CD14-positive monocyte (primary cell): ENCODE measurements around the gene UNC13C. TPM values are rescaled to one million over a fixed set of nuclear protein-coding genes. Genes with fewer than 3 reads are reported as not detected.

ENCODE experiments used
- DNase-seq, 3 donors: peaks; one replicate each; pipeline ENCODE4 v3.0.0-alpha.2; 2011 to 2022
- H2AFZ ChIP-seq: 2 replicates; pipeline ENCODE4 v1.6.0; 2012; ENCODE audit warnings: mild to moderate bottlenecking, low read depth, low read length, inconsistent platforms; ENCODE audit not compliant: insufficient read depth, poor library complexity, severe bottlenecking
- H3K27ac ChIP-seq, 2 donors: 1 replicate in 1 of 2; 2 replicates in 1 of 2; pipeline ENCODE4 v1.5.1; 2012 to 2013; ENCODE audit warnings: low read length in 2 of 2, control low read depth in 1 of 2, inconsistent platforms in 1 of 2, low read depth in 1 of 2, mild to moderate bottlenecking in 1 of 2
- H3K27me3 ChIP-seq, 2 donors: one replicate each; pipeline versions ENCODE4 v1.6.0 to v1.6.1; 2011 to 2013; ENCODE audit warnings: low read length in 2 of 2; ENCODE audit not compliant: control insufficient read depth in 2 of 2, insufficient read depth in 2 of 2
- H3K36me3 ChIP-seq, 2 donors: replicated peaks in 1 of 2; 1 replicate in 1 of 2; 2 replicates in 1 of 2; pipeline versions ENCODE4 v1.5.1 to v1.6.1; 2012 to 2013; ENCODE audit warnings: low read length in 2 of 2, control low read depth in 1 of 2, inconsistent platforms in 1 of 2, mild to moderate bottlenecking in 1 of 2; ENCODE audit not compliant: insufficient read depth in 2 of 2, control insufficient read depth in 1 of 2
- H3K4me1 ChIP-seq, 2 donors: 1 replicate in 1 of 2; 2 replicates in 1 of 2; pipeline versions ENCODE4 v1.5.1 to v1.6.1; 2012 to 2013; ENCODE audit warnings: low read length in 2 of 2, control low read depth in 1 of 2, inconsistent platforms in 1 of 2, mild to moderate bottlenecking in 1 of 2, moderate library complexity in 1 of 2; ENCODE audit not compliant: insufficient read depth in 2 of 2, control insufficient read depth in 1 of 2
- H3K4me2 ChIP-seq: replicated peaks from 2 replicates; pipeline ENCODE3; 2012; ENCODE audit warnings: low read length, moderate library complexity, mild to moderate bottlenecking; ENCODE audit not compliant: poor library complexity, severe bottlenecking; ENCODE audit errors: extremely low read depth
- H3K4me3 ChIP-seq, 3 experiments: fragments of 200-600 bp in 1 of 3; sonication (generic) in 1 of 3; replicated peaks in 1 of 3; 1 replicate in 2 of 3; 2 replicates in 1 of 3; pipeline ENCODE4 v1.5.1; 2011 to 2013; ENCODE audit warnings: low read length in 3 of 3, mild to moderate bottlenecking in 3 of 3, control low read depth in 2 of 3, low read depth in 2 of 3, inconsistent platforms in 1 of 3, moderate library complexity in 1 of 3
- H3K79me2 ChIP-seq: 2 replicates; pipeline ENCODE4 v1.6.0; 2012; ENCODE audit warnings: mild to moderate bottlenecking, control low read depth, inconsistent platforms, low read length, moderate library complexity; ENCODE audit not compliant: insufficient read depth
- H3K9ac ChIP-seq: 2 replicates; pipeline ENCODE4 v1.6.0; 2017; ENCODE audit warnings: low read length, mild to moderate bottlenecking; ENCODE audit not compliant: insufficient read depth, poor library complexity, severe bottlenecking
- H3K9me3 ChIP-seq, 2 donors: replicated peaks in 1 of 2; 1 replicate in 1 of 2; 2 replicates in 1 of 2; pipeline versions ENCODE4 v1.5.1 to v1.6.1; 2012 to 2013; ENCODE audit warnings: low read length in 2 of 2, control low read depth in 1 of 2; ENCODE audit not compliant: control insufficient read depth in 1 of 2, insufficient read depth in 1 of 2
- H4K20me1 ChIP-seq: 2 replicates; pipeline ENCODE4 v1.6.0; 2012; ENCODE audit warnings: mild to moderate bottlenecking, low read length, control low read depth, moderate library complexity; ENCODE audit not compliant: insufficient read depth
- H3K27ac Mint-ChIP-seq, 7 donors: one replicate each; pipeline ENCODE4 v1.8.0; 2020; ENCODE audit warnings: mild to moderate bottlenecking in 7 of 7, mixed read lengths in 7 of 7, moderate library complexity in 6 of 7, inconsistent platforms in 2 of 7
- H3K27me3 Mint-ChIP-seq, 3 donors: one replicate each; pipeline ENCODE4 v1.8.0; 2021 to 2022; ENCODE audit warnings: low read depth in 3 of 3, mild to moderate bottlenecking in 3 of 3, mixed read lengths in 3 of 3, moderate library complexity in 3 of 3, inconsistent platforms in 1 of 3
- H3K36me3 Mint-ChIP-seq, 2 donors: one replicate each; pipeline ENCODE4 v1.8.0; 2020; ENCODE audit warnings: mixed read lengths in 2 of 2, inconsistent platforms in 1 of 2, mild to moderate bottlenecking in 1 of 2
- H3K4me1 Mint-ChIP-seq: one replicate; pipeline ENCODE4 v1.8.0; 2020; ENCODE audit warnings: mild to moderate bottlenecking, mixed read lengths
- H3K4me3 Mint-ChIP-seq, 2 donors: one replicate each; pipeline ENCODE4 v1.8.0; 2020; ENCODE audit warnings: mild to moderate bottlenecking in 2 of 2, mixed read lengths in 2 of 2, moderate library complexity in 1 of 2
- H3K9me3 Mint-ChIP-seq, 7 donors: one replicate each; pipeline ENCODE4 v1.8.0; 2020 to 2022; ENCODE audit warnings: mixed read lengths in 7 of 7, mild to moderate bottlenecking in 6 of 7, moderate library complexity in 6 of 7, inconsistent platforms in 2 of 7
- WGBS: methylation state at CpG from one replicate; pipeline ENCODE4 v1.1.5; 2013; ENCODE audit warnings: missing lambda C conversion rate; ENCODE audit not compliant: insufficient coverage; 5-methylcytosine and 5-hydroxymethylcytosine counted together
- intact Hi-C, 2 donors: fragments of 100-400 bp; cut with micrococcal nuclease; formaldehyde crosslinking; loops; one replicate each; pipeline versions ENCODE4 v1.15.0 to v1.15.1; 2023
- polyA plus RNA-seq, 3 donors: library from polyadenylated mRNA; depleted of rRNA in 1 of 3; unstranded in 2 of 3; stranded (reverse) in 1 of 3; fragments of 300-500 nt in 2 of 3; fragments of >200 nt in 1 of 3; fragmentation: Illumina TruSeq in 2 of 3; gene quantifications; 1 replicate in 2 of 3; 2 replicates in 1 of 3; pipeline ENCODE4 v1.2.3, GENCODE V29; 2012 to 2021
- TF ChIP-seq, protein P1 (sequence below): fragments of 200-600 bp; IDR thresholded peaks from one replicate; pipeline ENCODE4 v1.8.0; 2022; ENCODE audit warnings: antibody characterized with exemption, mild to moderate bottlenecking

The UNC13C gene
- polyA plus RNA-seq, 3 donors: not detected

GRCh38 chr15:54273928-54274327 is 295.7 kb downstream of the UNC13C start:
- peaks cover 0 to 1% (median 0%) of the 10 kb centered on the region in 3 donors for H3K27me3 Mint-ChIP-seq
- no peaks in the 10 kb centered on the region for H3K79me2 ChIP-seq
- no peak overlapping the region for H3K27ac Mint-ChIP-seq
- no peaks in the 10 kb centered on the region for H3K36me3 Mint-ChIP-seq
- no peak overlapping the region for H3K4me3 ChIP-seq
- no peaks in the 10 kb centered on the region for H3K4me1 Mint-ChIP-seq
- H3K9me3 ChIP-seq: no peaks in the 10 kb centered on the region
- TF ChIP-seq, protein P1, sequence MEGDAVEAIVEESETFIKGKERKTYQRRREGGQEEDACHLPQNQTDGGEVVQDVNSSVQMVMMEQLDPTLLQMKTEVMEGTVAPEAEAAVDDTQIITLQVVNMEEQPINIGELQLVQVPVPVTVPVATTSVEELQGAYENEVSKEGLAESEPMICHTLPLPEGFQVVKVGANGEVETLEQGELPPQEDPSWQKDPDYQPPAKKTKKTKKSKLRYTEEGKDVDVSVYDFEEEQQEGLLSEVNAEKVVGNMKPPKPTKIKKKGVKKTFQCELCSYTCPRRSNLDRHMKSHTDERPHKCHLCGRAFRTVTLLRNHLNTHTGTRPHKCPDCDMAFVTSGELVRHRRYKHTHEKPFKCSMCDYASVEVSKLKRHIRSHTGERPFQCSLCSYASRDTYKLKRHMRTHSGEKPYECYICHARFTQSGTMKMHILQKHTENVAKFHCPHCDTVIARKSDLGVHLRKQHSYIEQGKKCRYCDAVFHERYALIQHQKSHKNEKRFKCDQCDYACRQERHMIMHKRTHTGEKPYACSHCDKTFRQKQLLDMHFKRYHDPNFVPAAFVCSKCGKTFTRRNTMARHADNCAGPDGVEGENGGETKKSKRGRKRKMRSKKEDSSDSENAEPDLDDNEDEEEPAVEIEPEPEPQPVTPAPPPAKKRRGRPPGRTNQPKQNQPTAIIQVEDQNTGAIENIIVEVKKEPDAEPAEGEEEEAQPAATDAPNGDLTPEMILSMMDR: no peak
- H3K4me2 ChIP-seq: no peak overlapping the region
- H3K4me1 ChIP-seq: no peaks in the 10 kb centered on the region
- H3K27me3 ChIP-seq: no peaks in the 10 kb centered on the region
- H4K20me1 ChIP-seq: no peaks in the 10 kb centered on the region
- 95% methylated on average over 3 of the region's 3 CpGs for WGBS
- no peaks in the 10 kb centered on the region for H3K36me3 ChIP-seq
- H2AFZ ChIP-seq: no peak overlapping the region
- intact Hi-C loops: no loop called here
- no peak overlapping the region for H3K9ac ChIP-seq
- no peak overlapping the region for H3K27ac ChIP-seq
- no peak for DNase-seq
- no peak overlapping the region for H3K4me3 Mint-ChIP-seq
- H3K9me3 Mint-ChIP-seq: peaks cover 0 to 4% (median 0%) of the 10 kb centered on the region in 7 donors

GRCh38 chr15:54277834-54278233 is 299.6 kb downstream of the UNC13C start:
- Histone ChIP-seq H3K4me2 (no peak overlapping the region), H3K36me3 (no peaks in the 10 kb centered on the region), H3K9ac (no peak overlapping the region), H3K27ac (no peak overlapping the region), H3K27me3 (no peaks in the 10 kb centered on the region), H3K4me1 (no peaks in the 10 kb centered on the region), H3K4me3 (no peak overlapping the region), H3K9me3 (no peaks in the 10 kb centered on the region), H3K79me2 (no peaks in the 10 kb centered on the region), H2AFZ (no peak overlapping the region), H4K20me1 (no peaks in the 10 kb centered on the region)
- WGBS: 100% methylated on average over 2 of the region's 4 CpGs
- Mint-ChIP-seq H3K4me3 (no peak overlapping the region), H3K27me3 (peaks cover 0 to 1% (median 0%) of the 10 kb centered on the region in 3 donors), H3K36me3 (no peaks in the 10 kb centered on the region), H3K27ac (no peak overlapping the region), H3K4me1 (no peaks in the 10 kb centered on the region), H3K9me3 (peaks cover 0 to 7% (median 0%) of the 10 kb centered on the region in 7 donors)
- intact Hi-C loops: no loop called here
- DNase-seq: no peak
- TF ChIP-seq, protein P1: no peak
